HG02763 (cell line): Measurements from ENCODE around the gene MDP1.
"Not testable (repeated sequence)": the region's sequence is repeated elsewhere in the genome, so short reads cannot be mapped to it uniquely, and the experiment has no call there.

Experiments used
- ATAC-seq: cut with Tn5 transposase; IDR thresholded peaks from one replicate; pipeline ENCODE4 v1.9.1; 2021; ENCODE audit warnings: mild to moderate bottlenecking, moderate library complexity; ENCODE audit not compliant: unreplicated experiment

The MDP1 gene

DNA sequence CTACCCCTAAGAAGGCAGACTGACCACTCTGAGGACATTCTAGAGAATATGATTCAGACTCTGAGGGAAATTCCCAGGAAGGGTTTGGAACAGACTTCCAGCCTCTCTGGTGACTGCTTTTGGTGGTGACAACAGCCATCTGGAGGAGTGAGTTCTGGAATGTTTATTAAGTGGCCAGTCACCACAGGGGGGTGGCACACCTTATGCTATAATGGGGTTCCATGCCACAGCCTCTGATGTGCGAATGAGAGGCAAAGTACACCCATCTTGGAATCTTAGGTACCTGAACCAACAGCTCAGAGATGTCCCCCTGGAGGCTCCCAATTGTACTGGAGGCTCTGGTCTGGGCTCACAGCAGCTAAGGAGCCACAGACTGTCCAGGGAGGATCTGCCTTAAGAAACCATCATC is 36.0 kb upstream of the MDP1 start:
- ATAC-seq, result no peak

DNA sequence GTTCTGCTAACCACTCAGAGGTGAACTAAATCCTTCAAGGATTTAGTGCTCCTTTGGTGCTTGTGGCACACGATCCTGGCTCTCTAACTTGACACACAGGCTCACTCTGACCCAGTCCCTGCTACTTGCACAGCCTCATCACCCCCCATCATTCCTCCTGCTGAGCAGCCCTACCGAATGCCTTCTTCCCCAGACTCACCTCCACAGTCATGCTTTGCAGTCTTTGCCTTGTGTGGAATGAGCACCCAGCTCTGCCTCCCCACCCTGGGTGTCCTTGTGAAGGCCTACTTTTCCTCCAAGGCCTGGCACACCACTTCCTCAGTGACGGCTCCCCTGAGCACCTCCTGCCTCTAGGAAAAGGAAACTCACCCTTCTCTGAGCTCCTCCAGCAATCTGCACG is 34.5 kb upstream of the MDP1 start:
- ATAC-seq, result no peak

DNA sequence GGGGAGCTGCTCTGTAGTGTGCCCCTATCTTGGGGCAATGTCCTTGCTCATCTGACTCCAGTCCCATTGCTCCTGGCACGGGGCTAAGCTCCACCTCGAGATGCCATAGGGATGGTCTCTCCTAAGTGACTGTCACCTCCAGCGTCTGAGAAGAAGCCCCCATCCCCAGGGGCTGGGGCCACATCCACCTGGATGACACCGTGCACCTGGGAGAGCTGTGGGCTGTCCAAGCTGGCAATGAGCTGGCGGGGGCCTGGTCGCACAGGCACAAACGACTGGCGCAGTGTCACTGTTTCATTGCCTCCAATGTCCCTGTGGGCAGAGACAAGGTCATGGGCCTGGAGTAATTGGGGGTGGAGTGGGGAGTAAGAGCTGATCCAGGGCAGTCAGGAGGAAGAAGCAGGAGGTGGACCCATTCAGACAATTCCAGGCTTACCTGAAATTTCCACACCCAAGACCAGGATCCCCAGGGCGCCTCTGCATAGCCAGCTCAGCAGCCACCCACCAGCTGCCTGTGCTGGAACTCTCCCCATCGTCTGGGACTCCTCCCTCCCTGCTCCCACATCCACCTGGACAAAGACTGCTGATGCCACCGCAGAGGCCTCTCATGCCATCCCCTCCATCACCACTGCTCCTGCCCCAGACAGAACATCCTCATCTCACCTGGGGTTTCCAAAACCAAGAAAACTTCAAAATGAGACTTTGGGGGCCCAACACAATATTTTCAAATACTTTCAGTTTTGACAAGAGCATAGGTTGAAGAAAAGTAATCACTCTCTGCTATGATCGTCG is 33.6 kb upstream of the MDP1 start:
- ATAC-seq, result no peak

DNA sequence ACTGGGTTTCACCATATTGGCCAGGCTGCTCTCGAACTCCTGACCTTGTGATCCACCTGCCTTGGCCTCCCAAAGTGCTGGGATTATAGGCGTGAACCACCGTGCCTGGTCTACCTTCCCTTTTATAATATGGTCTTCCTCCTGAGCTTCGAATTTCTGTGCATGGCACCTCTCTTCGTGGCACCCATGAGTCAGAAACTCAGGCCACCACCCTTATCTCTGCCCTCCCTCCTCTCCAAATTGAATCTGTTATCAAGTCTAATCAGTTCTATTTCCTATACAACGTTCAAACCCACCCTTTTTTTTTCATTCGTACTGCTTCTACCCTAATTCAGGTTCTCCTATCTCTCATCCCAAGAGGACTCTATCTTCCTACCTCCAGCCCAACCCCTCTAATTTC is 31.6 kb upstream of the MDP1 start:
- ATAC-seq, result no peak

DNA sequence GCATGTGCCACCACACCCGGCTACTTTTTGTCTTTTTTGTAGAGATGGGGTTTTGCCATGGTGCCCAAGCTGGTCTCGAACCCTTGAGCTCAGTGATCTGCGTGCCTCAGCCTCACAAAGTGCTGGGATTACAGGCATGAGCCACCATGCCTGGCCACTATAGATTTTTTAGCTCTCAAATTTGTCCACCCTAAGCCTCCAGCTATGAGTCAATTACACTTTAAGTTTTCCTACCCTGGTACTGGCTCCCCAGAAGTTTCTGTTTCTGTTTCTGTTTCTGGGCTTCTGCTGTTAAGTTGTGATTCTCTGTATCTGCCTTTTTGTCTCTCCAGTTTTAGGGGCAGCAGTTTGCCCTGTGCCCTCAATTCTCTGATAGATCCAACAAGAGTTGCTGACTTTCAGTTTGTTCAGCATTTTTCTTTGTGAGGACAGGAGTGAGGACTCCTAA is 30.9 kb upstream of the MDP1 start:
- no peak for ATAC-seq

DNA sequence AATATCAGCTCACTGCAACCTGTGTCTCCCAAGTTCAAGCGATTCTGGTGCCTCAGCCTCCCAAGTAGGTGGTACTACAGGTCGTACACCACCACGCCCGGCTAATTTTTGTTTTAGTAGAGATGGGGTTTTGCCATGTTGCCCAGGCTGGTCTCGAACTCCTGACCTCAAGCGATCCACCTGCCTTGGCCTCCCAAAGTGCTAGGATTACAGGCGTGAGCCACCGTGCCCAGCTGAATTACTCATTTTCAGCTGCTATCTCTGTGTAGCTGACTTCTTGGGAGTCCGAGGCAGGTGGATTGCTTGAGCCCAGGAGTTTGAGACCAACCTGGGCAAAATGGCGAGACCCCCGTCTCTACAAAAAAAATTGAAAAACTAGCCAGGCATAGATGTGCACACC is 29.5 kb upstream of the MDP1 start:
- ATAC-seq, result not testable (repeated sequence)

DNA sequence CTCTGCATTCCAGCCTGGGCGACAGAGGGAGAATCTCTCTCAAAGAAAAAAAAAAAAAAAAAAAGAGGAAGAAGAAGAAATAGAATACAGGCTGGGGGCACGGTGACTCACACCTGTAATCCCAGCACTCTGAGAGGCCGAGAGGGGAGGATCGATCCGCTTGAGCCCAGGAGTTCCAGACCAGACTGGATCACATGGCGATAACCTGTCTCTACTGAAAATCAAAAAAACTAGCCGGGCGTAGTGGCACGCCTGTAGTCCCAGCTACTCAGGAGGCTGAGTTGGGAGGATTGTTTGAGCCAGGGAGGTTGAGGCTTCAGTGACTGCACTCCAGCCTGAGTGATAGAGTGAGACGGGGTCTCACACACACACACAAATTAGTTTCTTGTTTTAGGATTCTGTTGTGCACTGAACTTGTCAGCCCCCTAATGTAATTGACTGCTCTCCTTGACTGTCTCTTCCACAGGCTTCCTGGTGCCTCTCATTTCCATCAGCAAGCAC is 27.5 kb upstream of the MDP1 start:
- ATAC-seq, result no peak

DNA sequence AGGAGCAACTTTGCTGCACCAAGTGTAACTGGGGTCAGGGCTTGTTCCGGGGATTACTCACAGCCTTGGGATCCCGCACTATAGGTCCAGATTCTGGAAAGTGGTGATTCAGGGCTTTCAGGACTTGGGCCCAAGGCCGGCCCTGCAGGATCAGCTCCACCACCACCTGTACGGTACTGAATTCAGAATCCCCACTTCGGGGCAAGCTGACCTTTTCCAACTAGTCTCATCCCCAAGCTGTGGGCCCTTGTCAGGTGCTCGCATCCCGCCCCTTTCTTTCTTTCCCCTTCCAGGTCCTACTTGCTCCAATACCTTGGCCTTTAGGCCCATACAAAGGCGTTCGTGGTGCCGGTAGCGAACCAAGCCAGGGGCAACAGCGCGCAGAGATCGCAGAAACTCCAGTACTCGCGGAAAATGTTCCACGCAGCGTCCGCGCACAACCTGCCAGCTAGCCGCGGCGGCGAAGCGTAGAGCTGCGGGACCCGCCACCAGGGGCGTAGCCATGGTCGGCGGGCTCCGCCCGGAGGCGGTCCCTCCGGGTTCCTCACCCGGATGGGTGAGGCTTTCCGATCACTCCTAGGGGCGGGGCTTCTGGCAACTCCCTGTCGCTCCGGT is 26.1 kb upstream of the MDP1 start:
- peak; percentile 79 for ATAC-seq

DNA sequence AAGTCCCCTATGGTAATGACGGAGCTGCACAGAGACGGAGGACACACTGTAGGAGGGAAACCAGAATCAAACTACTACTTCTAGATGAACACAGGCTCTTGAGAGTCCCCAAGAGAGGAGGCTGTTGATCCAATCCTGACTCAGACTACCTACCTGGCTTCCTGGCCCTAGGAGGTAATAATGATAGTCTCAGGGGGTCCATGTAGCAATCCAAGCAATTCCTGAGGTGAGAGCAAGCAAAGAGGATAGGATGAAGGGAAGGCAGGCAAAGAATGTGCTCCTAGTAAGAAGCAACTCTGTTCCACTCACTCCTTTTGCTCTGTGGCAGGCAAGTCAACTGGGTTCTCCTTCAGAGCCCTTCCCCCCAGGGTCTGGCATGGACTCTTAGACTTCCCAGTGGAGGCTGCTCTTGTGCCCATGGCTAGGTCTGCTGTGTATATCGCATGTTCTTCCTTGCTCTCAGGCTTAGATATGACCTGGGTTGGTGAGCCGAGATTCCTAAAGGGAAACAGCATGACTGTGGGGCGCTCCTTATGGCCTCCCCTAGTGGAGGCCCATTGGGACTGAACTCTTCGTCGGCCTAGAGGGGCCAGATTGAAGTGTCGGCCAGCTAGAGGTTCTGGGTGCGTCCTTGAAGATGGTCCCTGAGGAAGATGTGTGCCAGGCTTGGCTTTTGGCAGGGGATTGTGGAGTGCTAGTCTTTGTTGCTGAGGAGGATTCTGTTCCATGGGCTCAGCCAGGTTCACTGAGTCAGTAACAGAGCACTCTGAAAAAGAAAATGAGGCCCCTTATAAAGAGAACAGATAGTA is 24.4 kb upstream of the MDP1 start:
- ATAC-seq, result no peak

DNA sequence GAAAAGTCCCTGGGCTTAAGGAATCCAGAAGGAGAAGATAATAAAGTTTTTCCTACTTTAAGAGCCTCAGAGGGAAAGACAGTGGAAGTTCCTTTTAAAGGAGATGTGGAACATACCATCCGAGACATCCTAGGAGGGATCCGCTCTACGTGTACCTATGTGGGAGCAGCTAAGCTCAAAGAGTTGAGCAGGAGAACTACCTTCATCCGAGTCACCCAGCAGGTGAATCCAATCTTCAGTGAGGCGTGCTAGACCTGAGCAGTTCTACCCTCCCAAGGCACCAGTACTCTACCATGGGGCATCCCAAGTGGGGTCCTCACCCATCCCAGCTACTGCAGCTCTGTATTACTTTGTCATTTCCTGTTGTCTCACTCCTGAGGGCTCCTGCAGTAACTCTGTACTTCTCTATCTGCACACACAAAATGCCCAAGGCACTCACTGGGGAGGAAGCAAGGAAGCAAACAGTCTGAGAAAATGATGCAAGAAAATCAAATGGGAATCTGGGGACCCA is 22.7 kb upstream of the MDP1 start:
- ATAC-seq, result no peak

DNA sequence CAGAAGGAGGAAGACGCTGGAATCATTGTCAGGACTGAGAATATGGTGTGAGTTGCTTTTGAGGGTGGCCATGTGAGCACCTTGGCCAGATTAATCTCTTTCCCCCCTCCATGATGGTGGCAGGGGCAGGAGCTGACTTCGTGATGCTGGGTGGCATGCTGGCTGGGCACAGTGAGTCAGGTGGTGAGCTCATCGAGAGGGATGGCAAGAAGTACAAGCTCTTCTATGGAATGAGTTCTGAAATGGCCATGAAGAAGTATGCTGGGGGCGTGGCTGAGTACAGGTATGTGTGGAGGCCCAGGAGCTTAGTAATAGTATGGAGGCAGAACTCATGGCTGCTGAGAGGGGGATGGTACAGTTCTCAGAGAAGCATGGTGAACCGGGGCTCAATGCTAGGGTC is 22.3 kb upstream of the MDP1 start:
- no peak for ATAC-seq

DNA sequence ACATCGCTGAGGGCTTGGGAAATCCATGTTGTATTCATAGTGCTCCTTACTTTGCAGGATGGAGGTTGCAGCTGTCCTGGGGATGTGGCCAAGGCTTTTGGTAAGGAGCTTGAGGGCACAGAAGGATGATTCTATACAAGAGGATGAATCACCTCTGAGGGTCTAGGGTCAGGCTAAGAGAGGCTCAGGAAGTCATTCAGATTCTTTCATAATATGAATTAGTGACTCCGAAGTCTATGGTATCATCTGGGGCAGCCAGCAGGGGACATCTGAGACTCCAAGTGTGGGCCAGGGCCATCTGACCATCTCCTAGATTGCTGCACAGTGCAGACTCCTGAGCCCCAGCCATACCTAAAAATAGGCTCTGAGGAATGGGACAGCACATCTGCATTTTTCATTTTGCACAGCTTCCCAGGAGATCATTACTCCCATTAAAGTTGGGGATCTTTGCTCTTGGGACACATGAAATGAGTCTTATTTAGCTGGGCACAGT is 21.6 kb upstream of the MDP1 start:
- no peak for ATAC-seq

DNA sequence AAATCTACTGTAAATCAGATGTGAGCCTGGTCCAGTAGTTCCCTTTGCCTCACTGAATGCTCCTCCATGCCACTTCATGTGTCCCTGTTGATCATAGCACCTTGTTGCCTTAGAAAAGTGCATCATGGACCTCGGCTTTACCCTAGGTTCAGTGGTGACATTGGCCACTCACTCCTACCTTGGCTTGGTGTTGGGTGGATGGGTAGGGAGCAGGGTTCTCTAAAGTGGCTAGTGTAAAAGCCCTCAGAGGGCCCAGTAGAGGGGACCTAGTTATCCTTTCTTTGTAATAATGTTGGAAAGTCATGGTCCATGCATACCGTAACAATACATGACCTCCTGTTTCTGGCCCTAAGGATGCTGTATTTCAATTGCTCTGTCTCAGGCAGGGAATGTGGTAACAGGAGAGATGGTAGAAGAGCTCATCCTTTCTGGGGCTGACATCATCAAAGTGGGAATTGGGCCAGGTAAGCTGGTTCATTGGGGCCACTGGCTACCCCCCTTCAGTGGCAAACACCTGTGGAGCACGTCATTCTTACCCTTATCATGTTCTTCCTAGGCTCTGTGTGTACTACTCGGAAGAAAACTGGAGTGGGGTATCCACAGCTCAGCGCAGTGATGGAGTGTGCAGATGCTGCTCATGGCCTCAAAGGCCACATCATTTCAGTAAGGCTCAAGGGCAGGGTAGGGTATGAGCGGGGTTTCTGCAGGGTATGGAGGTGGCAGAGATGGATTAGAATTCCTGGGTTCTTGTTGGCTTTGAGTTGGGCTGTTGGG is 21.0 kb upstream of the MDP1 start:
- ATAC-seq, result no peak

DNA sequence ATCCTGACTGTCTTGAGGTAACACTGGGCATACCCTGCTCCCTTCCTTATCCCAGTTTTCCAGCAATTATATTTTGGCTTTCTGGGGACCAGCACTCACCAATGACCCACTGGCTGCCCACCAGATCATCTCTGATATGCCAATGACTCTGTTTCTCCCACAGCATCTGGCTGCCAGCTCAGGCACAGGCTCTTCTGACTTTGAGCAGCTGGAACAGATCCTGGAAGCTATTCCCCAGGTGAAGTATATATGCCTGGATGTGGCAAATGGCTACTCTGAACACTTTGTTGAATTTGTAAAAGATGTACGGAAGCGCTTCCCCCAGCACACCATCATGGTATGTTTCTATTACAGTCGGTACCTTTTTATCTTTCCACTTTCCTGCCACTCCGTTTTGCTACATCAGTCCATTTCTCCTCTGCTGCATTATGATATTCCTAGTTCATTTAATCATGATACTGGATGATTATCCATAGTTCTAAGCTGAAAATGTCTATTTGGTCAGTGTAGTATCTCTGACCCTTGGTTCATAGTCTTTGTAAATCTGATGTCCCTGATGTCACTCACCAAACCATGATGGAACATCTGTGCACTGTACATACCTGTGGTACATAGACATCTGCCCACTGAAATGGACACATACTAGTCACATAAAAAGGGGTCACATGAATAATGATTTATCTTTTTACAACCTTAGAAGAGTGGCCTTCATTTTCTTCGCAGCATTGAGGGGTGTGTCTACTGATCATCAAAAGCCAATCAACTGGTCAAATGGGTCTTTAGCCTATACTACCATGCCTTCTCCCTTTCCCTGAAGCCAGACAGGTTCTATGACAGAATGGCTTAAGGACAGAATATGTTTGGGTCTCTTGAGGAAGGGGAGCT is 20.2 kb upstream of the MDP1 start:
- ATAC-seq, result no peak

DNA sequence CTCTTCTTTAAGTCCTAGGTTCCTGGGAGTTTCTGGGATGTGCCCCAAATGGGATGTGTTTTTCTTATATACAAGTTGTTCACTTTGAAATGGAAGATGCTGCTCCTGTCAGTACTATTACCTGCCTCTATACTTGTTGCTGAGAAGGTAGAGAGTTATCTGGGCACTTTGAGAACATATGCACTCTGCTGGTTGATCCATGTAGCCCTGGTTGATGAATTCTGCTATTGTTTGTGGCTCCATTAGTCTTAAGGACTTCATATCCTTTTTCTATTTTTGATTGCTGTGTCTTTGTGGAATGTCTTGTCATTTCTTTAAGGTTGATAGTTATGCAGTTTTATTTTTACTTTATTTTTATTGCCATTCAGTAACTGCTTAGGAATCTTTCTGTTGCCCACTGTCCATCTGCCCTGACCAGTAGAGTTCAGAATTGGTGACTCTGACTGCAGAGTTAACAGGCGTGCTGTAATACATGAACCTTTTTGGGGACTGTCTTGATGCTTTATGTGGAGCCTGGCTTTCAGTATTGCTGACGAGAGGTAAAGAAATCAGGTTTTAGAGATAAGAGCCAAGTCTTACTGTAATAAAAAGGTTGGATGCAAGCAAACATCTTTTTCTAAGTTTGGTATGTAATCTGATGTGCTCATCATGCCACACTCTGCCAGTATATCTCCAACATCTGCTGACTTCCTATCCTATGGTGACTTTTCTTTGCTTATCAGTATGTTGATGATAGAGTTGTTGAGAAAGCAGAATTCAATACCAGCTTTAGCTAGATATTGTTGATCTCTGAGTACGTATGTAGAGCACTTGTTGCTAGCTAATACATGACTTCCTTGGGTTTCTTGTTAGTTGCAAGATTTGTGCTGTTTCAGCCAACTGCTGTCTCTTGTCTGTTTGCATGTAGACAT is 18.5 kb upstream of the MDP1 start:
- no peak for ATAC-seq

DNA sequence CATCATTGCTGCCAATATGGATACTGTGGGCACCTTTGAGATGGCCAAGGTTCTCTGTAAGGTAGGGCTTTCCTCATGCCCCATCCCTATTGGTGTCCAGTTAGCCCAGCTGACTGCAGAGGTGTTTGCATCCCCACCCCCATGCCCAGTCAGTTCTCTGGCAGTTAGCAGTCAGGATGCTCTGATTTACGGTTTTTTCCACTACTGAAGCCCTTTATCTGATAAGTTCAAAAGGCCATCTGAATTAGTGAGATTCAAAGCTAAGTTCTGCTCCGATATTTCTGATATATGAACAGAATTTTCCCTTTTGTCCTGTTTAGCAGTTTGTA is 17.6 kb upstream of the MDP1 start:
- ATAC-seq, result no peak

DNA sequence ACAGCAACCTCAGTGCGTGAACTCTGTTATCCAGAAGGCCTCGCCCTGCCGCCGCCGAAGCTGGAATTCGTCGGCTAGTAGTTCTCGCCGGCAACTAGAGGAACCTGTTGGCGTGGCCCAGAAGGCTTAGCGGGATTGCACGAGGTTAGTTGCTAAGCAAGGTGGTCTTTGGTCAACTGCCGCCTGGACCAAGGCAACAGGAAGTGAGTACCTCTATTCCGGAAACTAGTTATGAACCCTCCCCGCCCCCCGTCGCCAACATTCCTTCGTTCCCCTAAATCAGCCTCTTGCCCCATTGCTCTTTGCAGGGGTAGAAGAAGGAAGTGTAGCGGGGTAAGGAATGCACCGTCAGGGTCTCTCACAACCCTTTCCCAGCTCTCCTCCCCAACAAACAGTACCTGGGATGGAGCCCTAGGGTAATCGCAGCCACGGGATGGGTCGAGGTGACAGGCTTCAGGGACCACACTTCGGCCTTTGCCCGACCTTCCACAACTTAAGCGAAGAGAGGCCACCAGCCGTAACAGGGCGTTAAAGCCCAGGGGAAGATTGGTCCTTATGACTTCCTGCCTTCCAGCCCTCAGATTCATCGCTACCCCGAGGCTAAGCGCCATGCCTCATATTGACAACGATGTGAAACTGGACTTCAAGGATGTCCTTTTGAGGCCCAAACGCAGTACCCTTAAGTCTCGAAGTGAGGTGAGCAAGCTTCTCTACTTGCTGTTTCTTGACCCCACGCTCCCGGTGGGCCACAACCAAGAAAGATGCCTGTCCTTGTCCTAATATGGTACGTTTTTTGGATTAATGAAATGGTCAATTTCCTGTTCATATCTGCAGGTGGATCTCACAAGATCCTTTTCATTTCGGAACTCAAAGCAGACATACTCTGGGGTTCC is 17.0 kb upstream of the MDP1 start, which contains the start of gene GMPR2:
Gene GMPR2 (plus strand): TSS at position 285 of the 893 bp plus-strand sequence. CDS start 325 bp downstream, at position 610.
- ATAC-seq, result peak; percentile 52
